Dedifferentiated amniotic fluid mesenchymal stem cell (primary cell): Measurements from ENCODE around the gene PEG3.

ENCODE experiments used
- DNase-seq: peaks from one replicate; pipeline ENCODE4 v3.0.0-alpha.2; 2016; ENCODE audit errors: extremely low spot score

Gene PEG3

GRCh38 chr19:56838909-56839651 is 1.4 kb downstream of the PEG3 start:
- no peak for DNase-seq

GRCh38 chr19:56838024-56838908 is 2.3 kb downstream of the PEG3 start:
- DNase-seq, result no peak

- DNase-seq, result no peak
Observed at GRCh38 chr19:56837492-56838023, 3.0 kb downstream of the PEG3 start.

- no peak for DNase-seq
Observed at GRCh38 chr19:56837004-56837403, 3.5 kb downstream of the PEG3 start.

DNA sequence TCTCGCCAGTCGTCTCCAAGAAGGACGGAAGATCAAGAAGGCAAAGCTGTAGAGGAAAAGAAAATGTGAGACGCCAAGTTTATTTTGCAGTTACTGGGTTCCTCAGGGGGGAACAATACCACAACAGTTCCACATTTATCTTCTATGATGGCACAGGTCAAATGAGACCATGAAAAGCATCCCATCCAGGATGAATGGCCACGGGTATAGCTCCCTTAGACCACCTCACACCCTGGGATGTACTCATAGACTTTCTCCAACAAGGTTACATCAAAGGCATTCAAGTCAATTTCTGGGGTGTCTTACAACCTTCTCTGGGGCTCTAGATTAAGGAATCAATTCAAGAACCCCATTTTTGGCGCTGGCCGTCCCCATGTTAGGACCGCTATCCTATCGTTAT is 4.5 kb downstream of the PEG3 start:
- no peak for DNase-seq

GRCh38 chr19:56835401-56835800 is 5.1 kb downstream of the PEG3 start:
- DNase-seq, result no peak

GRCh38 chr19:56834564-56835375 is 5.8 kb downstream of the PEG3 start:
- no peak for DNase-seq

GRCh38 chr19:56832352-56832928 is 8.1 kb downstream of the PEG3 start:
- DNase-seq, result no peak

GRCh38 chr19:56831255-56831654 is 9.3 kb downstream of the PEG3 start:
- DNase-seq, result no peak

DNA sequence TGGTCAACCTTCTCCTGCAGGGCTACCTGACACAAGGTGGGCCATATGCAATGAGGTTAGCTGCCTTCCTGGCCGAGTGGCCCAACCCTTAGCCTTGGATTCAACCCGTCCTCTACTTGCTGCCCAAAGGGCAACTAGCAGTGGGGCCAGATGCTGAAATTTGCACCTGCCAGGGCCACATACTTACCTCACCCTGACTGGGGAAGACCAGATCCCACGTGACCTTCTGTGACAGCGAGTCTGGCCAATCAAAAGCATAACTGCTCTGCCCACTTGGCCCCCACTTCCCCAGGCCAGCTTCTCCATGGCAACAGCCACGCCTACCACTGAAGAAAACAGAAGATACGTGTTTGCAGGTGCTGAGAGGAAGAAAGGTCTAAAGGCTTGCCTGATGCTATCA is 10.9 kb downstream of the PEG3 start:
- no peak for DNase-seq

DNA sequence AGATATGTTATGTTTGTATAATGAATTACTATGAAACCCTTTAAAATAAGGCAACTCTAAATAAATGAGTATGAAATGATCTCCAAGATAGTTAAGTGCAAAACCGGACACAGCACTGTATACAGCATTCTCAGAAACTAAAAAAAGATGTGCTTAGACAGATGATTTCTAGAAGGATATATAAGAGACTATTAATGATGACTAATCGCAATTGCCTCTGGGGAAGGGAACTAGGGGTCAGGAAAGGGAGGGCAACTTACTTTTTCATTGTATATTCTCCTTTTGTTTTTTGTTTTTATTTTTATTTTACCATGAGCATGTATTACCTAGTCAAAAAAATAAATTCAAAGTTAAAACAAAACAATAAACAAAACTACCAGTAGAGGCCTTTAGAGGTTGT is 12.8 kb downstream of the PEG3 start:
- no peak for DNase-seq

- DNase-seq, result no peak
Observed at GRCh38 chr19:56823956-56824355, 16.6 kb downstream of the PEG3 start.

GRCh38 chr19:56823417-56823816 is 17.1 kb downstream of the PEG3 start:
- DNase-seq, result no peak

- DNase-seq, result no peak
Observed at GRCh38 chr19:56822755-56823154, 17.8 kb downstream of the PEG3 start.

DNA sequence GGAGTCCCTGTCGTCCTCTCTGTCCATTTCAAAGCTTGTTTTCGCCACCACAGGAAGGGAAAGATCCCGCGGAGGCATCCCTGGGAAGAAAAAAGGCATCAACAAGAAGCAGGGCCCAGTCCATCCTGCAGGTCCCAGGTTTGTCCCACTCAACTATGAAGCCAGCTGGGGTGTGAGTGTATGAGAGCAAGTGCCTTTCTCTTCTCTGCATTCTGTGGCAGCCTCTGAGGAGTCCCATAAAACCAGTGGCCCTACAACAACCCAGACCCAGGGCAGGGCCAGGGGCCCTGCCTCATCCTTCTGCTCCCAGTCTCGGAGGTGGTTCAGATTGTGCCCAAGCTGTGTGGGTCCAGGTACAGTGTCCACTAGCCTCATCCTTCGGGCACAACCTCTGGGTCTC is 18.9 kb downstream of the PEG3 start:
- DNase-seq, result no peak

- DNase-seq, result no peak
Observed at GRCh38 chr19:56821209-56821608, 19.3 kb downstream of the PEG3 start.

- no peak for DNase-seq
Observed at GRCh38 chr19:56819166-56819565, 21.4 kb downstream of the PEG3 start.

DNA sequence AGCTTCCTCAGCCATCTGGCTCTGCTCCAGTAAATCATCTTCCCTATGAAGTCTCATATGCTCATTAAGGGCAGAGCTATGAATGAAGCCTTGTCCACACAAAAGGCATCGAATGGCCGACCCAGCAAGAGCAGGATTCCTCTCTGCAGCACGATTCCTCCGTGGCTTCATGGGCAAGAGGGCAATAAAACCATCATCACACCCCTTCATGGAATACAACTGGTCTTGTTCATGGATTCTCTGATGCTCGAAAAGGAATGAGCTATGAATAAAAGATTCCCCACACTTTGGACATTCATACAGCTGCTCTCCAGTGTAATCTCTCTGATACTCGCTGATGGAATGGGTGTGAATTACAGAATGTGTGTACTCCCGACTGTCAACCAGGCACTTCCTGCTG is 25.9 kb downstream of the PEG3 start:
- no peak for DNase-seq

- DNase-seq, result no peak
Observed at GRCh38 chr19:56813531-56813930, 27.0 kb downstream of the PEG3 start.

DNA sequence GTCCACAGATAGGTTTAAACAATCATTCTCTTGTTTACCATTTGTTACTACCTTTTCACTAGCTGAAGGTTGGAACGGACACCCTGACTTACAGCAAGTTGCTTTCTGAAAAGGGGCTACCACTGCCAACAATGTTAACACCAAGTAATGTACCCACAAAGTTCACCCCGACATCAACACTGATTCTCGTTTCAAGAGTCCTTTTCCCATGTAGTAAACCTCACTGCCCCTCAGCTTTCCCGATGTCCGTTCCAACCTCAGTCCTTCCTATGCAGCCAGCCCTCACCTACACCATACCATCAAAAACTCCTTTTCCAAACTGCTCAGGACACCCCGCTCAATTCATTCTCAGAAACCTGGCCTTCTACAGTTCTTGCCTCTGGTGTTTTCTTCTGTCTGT is 29.0 kb downstream of the PEG3 start:
- DNase-seq, result no peak

DNA sequence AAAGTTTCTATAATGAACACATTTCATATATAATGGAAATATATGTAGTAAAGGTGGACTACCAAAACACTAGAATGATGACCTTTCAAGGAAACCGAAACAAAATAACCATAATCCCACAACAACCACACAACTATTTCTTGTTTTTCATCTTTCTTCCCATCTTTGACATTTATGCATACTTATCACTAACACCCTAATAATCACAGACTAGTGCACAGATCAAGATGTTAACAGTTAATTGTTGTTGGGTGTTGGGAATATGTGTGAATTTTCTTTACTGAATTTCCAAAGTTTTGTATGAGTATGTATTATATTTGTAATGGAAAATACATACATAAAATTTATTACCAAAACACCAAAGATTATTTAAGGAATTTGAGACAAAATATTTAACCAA is 30.3 kb downstream of the PEG3 start:
- no peak for DNase-seq
